Neural cell (in vitro differentiated cells): Measurements from ENCODE around the gene VWA3B. TPM values are rescaled to one million over a fixed set of nuclear protein-coding genes. Genes with fewer than 3 reads are reported as not detected.

ENCODE experiments used
- H2AFZ ChIP-seq: fragments of 200-600, 300-800 bp; sonication (generic), shearing (Covaris generic); 2 replicates; pipeline ENCODE4 v1.6.0; 2014; ENCODE audit warnings: low read depth, mild to moderate bottlenecking, antibody characterized with exemption, low read length, moderate library complexity
- H3F3A ChIP-seq: fragments of 200-600 bp; shearing (Covaris generic); 2 replicates; pipeline ENCODE4 v1.6.1; 2016; ENCODE audit warnings: mild to moderate bottlenecking, moderate library complexity, mixed read lengths, antibody characterized with exemption, low read length; ENCODE audit not compliant: insufficient read depth, poor library complexity, severe bottlenecking
- H3K27ac ChIP-seq: fragments of 200-600, 300-800 bp; sonication (generic), shearing (Covaris generic); 2 replicates; pipeline ENCODE4 v1.5.1; 2014; ENCODE audit warnings: mild to moderate bottlenecking, low read length, moderate library complexity
- H3K27me3 ChIP-seq: fragments of 300-800, 200-600 bp; sonication (generic), shearing (Covaris generic); 2 replicates; pipeline ENCODE4 v1.6.0; 2014; ENCODE audit warnings: mild to moderate bottlenecking, low read depth, low read length, moderate library complexity; ENCODE audit not compliant: insufficient read depth
- H3K36me3 ChIP-seq: fragments of 300-800, 200-600 bp; sonication (generic), shearing (Covaris generic); 2 replicates; pipeline ENCODE4 v1.5.1; 2014; ENCODE audit warnings: mild to moderate bottlenecking, antibody characterized with exemption, low read length, moderate library complexity; ENCODE audit not compliant: insufficient read depth
- H3K4me2 ChIP-seq: fragments of 300-800, 200-600 bp; sonication (generic), shearing (Covaris generic); 2 replicates; pipeline ENCODE4 v1.6.0; 2014; ENCODE audit warnings: mild to moderate bottlenecking, low read length
- H3K4me3 ChIP-seq: fragments of 300-800, 200-600 bp; sonication (generic), shearing (Covaris generic); 2 replicates; pipeline ENCODE4 v1.5.1; 2014; ENCODE audit warnings: mild to moderate bottlenecking, low read length, moderate library complexity
- H3K79me2 ChIP-seq: fragments of 200-600 bp; shearing (Covaris generic); replicated peaks from 2 replicates; pipeline ENCODE4 v1.6.0; 2014; ENCODE audit warnings: mild to moderate bottlenecking, low read length, moderate library complexity; ENCODE audit not compliant: insufficient read depth
- H3K9ac ChIP-seq: fragments of 300-800, 200-600 bp; sonication (generic), shearing (Covaris generic); 2 replicates; pipeline ENCODE4 v1.6.1; 2016; ENCODE audit warnings: mild to moderate bottlenecking, low read length, mixed read lengths
- H3K9me2 ChIP-seq: fragments of 200-600 bp; shearing (Covaris generic); 2 replicates; pipeline ENCODE4 v1.6.1; 2016; ENCODE audit warnings: mild to moderate bottlenecking, low read length, mixed read lengths; ENCODE audit not compliant: insufficient read depth
- H3K9me3 ChIP-seq: fragments of 200-600, 300-800 bp; sonication (generic), shearing (Covaris generic); 2 replicates; pipeline ENCODE4 v1.6.1; 2016; ENCODE audit warnings: mild to moderate bottlenecking, mixed run types, low read length, moderate library complexity, mixed read lengths
- H4K20me1 ChIP-seq: fragments of 200-600 bp; shearing (Covaris generic); 2 replicates; pipeline ENCODE4 v1.6.1; 2016; ENCODE audit warnings: mild to moderate bottlenecking, mixed run types; ENCODE audit not compliant: insufficient read depth
- EP300 ChIP-seq: fragments of 450-650 bp; conservative IDR thresholded peaks from 2 replicates; pipeline ENCODE4 v1.6.1; 2014; ENCODE audit warnings: antibody characterized with exemption, mild to moderate bottlenecking, moderate library complexity; ENCODE audit not compliant: poor library complexity, severe bottlenecking
- EZH2 ChIP-seq: fragments of 200-600, 300-800 bp; shearing (Covaris generic), sonication (generic); IDR thresholded peaks from 2 replicates; pipeline ENCODE4 v1.6.1; 2014; ENCODE audit warnings: antibody characterized with exemption, low read length, borderline replicate concordance, mild to moderate bottlenecking; ENCODE audit not compliant: insufficient read depth, poor library complexity, severe bottlenecking
- MXI1 ChIP-seq: fragments of 450-650 bp; conservative IDR thresholded peaks from 2 replicates; pipeline ENCODE4 v1.6.1; 2014; ENCODE audit warnings: antibody characterized with exemption, mild to moderate bottlenecking; ENCODE audit not compliant: poor library complexity, severe bottlenecking
- POLR2AphosphoS5 ChIP-seq: IDR thresholded peaks from 2 replicates; pipeline ENCODE4 v1.6.1; 2012
- RAD21 ChIP-seq: fragments of 450-650 bp; conservative IDR thresholded peaks from 2 replicates; pipeline ENCODE4 v1.6.1; 2014; ENCODE audit warnings: antibody characterized with exemption, mild to moderate bottlenecking, moderate library complexity
- SMC3 ChIP-seq: fragments of 450-650 bp; conservative IDR thresholded peaks from 2 replicates; pipeline ENCODE4 v1.6.1; 2014; ENCODE audit warnings: antibody characterized with exemption, mild to moderate bottlenecking, moderate library complexity; ENCODE audit not compliant: poor library complexity
- TAF1 ChIP-seq: IDR thresholded peaks from 2 replicates; pipeline ENCODE4 v1.6.1; 2012; ENCODE audit warnings: low read depth
- polyA plus RNA-seq: library from polyadenylated mRNA; depleted of rRNA; stranded (reverse); fragments of >200 nt; gene quantifications from 2 replicates; pipeline ENCODE4 v1.2.3, GENCODE V29; 2014
- TF ChIP-seq, protein P1 (sequence below): fragments of 450-650 bp; IDR thresholded peaks from 2 replicates; pipeline ENCODE4 v1.5.1; 2014; ENCODE audit warnings: antibody characterized with exemption, mild to moderate bottlenecking, moderate library complexity; ENCODE audit not compliant: poor library complexity, severe bottlenecking
- TF ChIP-seq, protein P2 (sequence below): IDR thresholded peaks from 2 replicates; pipeline ENCODE4 v1.6.1; 2012; ENCODE audit warnings: borderline replicate concordance

VWA3B gene
- polyA plus RNA-seq, 1 donor from 2014 or later: not detected

- TF ChIP-seq SMC3 (no peak), EZH2 (no peak), MXI1 (no peak), TAF1 (no peak), RAD21 (no peak), EP300 (no peak), POLR2AphosphoS5 (no peak)
- TF ChIP-seq, protein P1, sequence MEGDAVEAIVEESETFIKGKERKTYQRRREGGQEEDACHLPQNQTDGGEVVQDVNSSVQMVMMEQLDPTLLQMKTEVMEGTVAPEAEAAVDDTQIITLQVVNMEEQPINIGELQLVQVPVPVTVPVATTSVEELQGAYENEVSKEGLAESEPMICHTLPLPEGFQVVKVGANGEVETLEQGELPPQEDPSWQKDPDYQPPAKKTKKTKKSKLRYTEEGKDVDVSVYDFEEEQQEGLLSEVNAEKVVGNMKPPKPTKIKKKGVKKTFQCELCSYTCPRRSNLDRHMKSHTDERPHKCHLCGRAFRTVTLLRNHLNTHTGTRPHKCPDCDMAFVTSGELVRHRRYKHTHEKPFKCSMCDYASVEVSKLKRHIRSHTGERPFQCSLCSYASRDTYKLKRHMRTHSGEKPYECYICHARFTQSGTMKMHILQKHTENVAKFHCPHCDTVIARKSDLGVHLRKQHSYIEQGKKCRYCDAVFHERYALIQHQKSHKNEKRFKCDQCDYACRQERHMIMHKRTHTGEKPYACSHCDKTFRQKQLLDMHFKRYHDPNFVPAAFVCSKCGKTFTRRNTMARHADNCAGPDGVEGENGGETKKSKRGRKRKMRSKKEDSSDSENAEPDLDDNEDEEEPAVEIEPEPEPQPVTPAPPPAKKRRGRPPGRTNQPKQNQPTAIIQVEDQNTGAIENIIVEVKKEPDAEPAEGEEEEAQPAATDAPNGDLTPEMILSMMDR: no peak
- TF ChIP-seq, protein P2, sequence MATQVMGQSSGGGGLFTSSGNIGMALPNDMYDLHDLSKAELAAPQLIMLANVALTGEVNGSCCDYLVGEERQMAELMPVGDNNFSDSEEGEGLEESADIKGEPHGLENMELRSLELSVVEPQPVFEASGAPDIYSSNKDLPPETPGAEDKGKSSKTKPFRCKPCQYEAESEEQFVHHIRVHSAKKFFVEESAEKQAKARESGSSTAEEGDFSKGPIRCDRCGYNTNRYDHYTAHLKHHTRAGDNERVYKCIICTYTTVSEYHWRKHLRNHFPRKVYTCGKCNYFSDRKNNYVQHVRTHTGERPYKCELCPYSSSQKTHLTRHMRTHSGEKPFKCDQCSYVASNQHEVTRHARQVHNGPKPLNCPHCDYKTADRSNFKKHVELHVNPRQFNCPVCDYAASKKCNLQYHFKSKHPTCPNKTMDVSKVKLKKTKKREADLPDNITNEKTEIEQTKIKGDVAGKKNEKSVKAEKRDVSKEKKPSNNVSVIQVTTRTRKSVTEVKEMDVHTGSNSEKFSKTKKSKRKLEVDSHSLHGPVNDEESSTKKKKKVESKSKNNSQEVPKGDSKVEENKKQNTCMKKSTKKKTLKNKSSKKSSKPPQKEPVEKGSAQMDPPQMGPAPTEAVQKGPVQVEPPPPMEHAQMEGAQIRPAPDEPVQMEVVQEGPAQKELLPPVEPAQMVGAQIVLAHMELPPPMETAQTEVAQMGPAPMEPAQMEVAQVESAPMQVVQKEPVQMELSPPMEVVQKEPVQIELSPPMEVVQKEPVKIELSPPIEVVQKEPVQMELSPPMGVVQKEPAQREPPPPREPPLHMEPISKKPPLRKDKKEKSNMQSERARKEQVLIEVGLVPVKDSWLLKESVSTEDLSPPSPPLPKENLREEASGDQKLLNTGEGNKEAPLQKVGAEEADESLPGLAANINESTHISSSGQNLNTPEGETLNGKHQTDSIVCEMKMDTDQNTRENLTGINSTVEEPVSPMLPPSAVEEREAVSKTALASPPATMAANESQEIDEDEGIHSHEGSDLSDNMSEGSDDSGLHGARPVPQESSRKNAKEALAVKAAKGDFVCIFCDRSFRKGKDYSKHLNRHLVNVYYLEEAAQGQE: no peak
- Histone ChIP-seq H3K9me2 (no peaks in the 10 kb centered on the region), H3K36me3 (no peaks in the 10 kb centered on the region), H4K20me1 (no peaks in the 10 kb centered on the region), H3K4me3 (no peak overlapping the region), H3K27ac (no peak overlapping the region), H3K79me2 (no peaks in the 10 kb centered on the region), H3F3A (no peaks in the 10 kb centered on the region), H3K27me3 (no peaks in the 10 kb centered on the region), H3K9me3 (no peaks in the 10 kb centered on the region), H2AFZ (no peak overlapping the region), H3K9ac (no peak overlapping the region), H3K4me2 (no peak overlapping the region)
Measured at GRCh38 chr2:98039085-98039756, 47.7 kb upstream of the VWA3B start.

DNA sequence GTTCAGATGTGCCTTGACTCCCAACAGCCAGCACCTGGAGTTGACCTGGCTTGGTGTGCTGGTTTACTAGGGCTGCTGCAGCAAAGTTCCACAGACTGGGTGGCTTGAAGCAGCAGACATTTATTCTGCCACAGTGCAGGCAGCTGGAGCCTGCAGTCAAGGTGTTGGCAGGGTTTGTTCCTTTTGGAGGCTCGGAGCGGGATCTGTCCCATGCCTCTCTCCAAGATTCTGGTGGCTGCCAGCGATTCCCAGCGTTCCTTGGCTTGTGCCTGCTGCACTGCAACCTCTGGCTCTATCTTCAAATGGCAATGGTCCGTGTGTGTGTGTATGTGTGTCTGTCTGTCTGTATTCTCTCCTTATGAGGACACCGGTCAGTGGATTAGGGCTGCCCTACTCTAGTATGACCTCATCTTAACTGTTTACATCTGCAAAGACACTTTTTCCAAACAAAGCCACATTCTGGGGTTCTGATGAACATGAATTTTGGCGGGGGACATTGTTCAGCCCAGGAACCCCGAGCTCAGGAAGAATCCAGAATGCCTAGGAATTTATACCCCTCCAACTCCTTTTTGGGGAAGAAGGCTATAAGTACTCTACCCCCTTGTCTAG is 46.5 kb upstream of the VWA3B start:
- H3F3A ChIP-seq: no peaks in the 10 kb centered on the region
- TF ChIP-seq RAD21 (no peak), TAF1 (no peak), SMC3 (no peak), POLR2AphosphoS5 (no peak), EZH2 (no peak)
- TF ChIP-seq, protein P2: no peak
- H3K4me3 ChIP-seq: no peak overlapping the region
- H2AFZ ChIP-seq: no peak overlapping the region
- H3K79me2 ChIP-seq: no peaks in the 10 kb centered on the region
- H3K36me3 ChIP-seq: no peaks in the 10 kb centered on the region
- no peak overlapping the region for H3K4me2 ChIP-seq
- no peaks in the 10 kb centered on the region for H3K9me2 ChIP-seq
- no peak overlapping the region for H3K9ac ChIP-seq
- no peaks in the 10 kb centered on the region for H3K27me3 ChIP-seq
- no peak overlapping the region for H3K27ac ChIP-seq
- H4K20me1 ChIP-seq: no peaks in the 10 kb centered on the region
- H3K9me3 ChIP-seq: no peaks in the 10 kb centered on the region
